ENCODE results near the gene MAP3K13. TPM values are rescaled to one million over a fixed set of nuclear protein-coding genes. Genes with fewer than 3 reads are reported as not detected.

MAP3K13 gene
- total RNA-seq, 1 experiment from 2014 or later, result 24.4 TPM

DNA sequence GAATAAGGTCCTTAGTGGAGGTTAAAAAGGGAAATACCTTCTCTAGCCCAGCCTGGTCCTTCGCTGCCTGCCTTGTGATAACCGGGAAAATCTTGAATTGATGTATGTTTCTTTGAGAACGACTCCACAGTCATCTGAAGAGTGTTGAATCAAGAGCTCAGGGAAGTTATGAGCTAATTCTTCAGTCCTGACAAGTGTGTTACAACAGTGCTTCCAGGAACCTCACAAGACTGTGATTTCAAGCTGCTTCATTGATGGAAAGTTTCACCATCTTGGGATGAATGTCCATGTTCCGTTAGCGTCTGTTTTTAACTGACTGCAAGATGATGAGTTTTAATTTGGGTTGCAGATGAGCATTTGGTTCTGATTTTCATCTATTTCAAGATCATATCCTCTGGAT lies 123.5 kb downstream of the MAP3K13 start:
- H3K4me3 ChIP-seq (ENCODE audit: low read length), result no peak overlapping the region
- no peaks in the 10 kb centered on the region for H3K4me1 ChIP-seq (ENCODE audit: insufficient read depth, low read length)
- H3K9me2 ChIP-seq (replicated peaks; ENCODE audit: low read length), result no peaks in the 10 kb centered on the region
- intact Hi-C loops (cut with micrococcal nuclease), result no loop called here
- no peaks in the 10 kb centered on the region for H4K20me1 ChIP-seq (ENCODE audit: low read length)
- DNase-seq, result no peak
- ChIA-PET POLR2A (ENCODE audit: unreplicated experiment) (no interaction called here), CTCF (interaction anchor here (1.1 kb wide), 1 partner anchor 27 kb away, joined by 4 read pairs; no protein-coding TSS in a partner anchor)
- TF ChIP-seq EZH2 (IDR thresholded peaks at IDR 0.05; ENCODE audit: low read length, unreplicated experiment) (no peak), EZH2phosphoT487 (IDR thresholded peaks at IDR 0.05; ENCODE audit: borderline replicate concordance, low read length) (no peak)
- TF ChIP-seq, protein P1, sequence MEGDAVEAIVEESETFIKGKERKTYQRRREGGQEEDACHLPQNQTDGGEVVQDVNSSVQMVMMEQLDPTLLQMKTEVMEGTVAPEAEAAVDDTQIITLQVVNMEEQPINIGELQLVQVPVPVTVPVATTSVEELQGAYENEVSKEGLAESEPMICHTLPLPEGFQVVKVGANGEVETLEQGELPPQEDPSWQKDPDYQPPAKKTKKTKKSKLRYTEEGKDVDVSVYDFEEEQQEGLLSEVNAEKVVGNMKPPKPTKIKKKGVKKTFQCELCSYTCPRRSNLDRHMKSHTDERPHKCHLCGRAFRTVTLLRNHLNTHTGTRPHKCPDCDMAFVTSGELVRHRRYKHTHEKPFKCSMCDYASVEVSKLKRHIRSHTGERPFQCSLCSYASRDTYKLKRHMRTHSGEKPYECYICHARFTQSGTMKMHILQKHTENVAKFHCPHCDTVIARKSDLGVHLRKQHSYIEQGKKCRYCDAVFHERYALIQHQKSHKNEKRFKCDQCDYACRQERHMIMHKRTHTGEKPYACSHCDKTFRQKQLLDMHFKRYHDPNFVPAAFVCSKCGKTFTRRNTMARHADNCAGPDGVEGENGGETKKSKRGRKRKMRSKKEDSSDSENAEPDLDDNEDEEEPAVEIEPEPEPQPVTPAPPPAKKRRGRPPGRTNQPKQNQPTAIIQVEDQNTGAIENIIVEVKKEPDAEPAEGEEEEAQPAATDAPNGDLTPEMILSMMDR (conservative IDR thresholded peaks at IDR 0.05; ENCODE audit: low read depth, low read length), result no peak
- no peak overlapping the region for H3K27ac ChIP-seq (ENCODE audit: low read length)
- H3K4me2 ChIP-seq (ENCODE audit: low read length), result no peak overlapping the region
- H3K9ac ChIP-seq (ENCODE audit: low read length), result no peak overlapping the region
- no peaks in the 10 kb centered on the region for H3K79me2 ChIP-seq (ENCODE audit: low read length)
- no peaks in the 10 kb centered on the region for H3F3A ChIP-seq (ENCODE audit: low read length, unreplicated experiment)
- no peaks in the 10 kb centered on the region for H3K27me3 ChIP-seq (ENCODE audit: low read length)
- peaks cover 17% of the 10 kb centered on the region; the same call in 1 of the 2 replicates for H3K36me3 ChIP-seq (ENCODE audit: low read depth, low read length)
- H3K9me3 ChIP-seq (ENCODE audit: low read length), result no peaks in the 10 kb centered on the region
- no TSS peak for BruUV-seq (replicated peaks)
- H2AFZ ChIP-seq (ENCODE audit: low read length), result no peak overlapping the region
- ATAC-seq, result no peak

DNA sequence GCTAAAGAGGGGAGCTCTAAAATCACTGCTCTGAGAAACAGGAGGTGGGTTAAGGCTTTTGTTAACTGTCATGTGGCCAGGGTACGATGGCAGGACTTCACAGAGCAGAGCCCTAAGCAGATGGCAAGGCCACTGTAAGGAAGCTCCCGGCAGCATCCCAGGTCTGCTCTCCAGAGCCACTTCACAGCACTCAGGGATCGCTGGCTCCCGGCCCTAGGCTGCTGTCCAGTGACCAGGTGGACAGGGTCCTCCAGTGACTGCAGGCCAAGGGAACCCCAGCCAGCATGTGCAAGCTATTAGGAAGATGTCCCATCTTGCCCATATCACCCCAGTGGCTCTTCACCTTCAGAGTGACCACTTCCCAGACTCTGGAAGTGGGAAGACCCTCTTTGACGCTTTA lies 125.5 kb downstream of the MAP3K13 start:
- DNase-seq (no peak), ATAC-seq (no peak)
- TF ChIP-seq, protein P1 (conservative IDR thresholded peaks at IDR 0.05; ENCODE audit: low read depth, low read length), result no peak
- no peak for TF ChIP-seq EZH2 (IDR thresholded peaks at IDR 0.05; ENCODE audit: low read length, unreplicated experiment)
- TF ChIP-seq EZH2phosphoT487 (IDR thresholded peaks at IDR 0.05; ENCODE audit: borderline replicate concordance, low read length), result no peak
- Histone ChIP-seq H3K27me3 (ENCODE audit: low read length) (no peaks in the 10 kb centered on the region), H3K79me2 (ENCODE audit: low read length) (no peaks in the 10 kb centered on the region), H3K9me3 (ENCODE audit: low read length) (no peaks in the 10 kb centered on the region), H3K4me1 (ENCODE audit: insufficient read depth, low read length) (no peaks in the 10 kb centered on the region), H3K36me3 (ENCODE audit: low read depth, low read length) (peaks cover 26% of the 10 kb centered on the region), H3K9me2 (replicated peaks; ENCODE audit: low read length) (no peaks in the 10 kb centered on the region), H3K27ac (ENCODE audit: low read length) (no peak overlapping the region), H3K4me2 (ENCODE audit: low read length) (no peak overlapping the region), H3K4me3 (ENCODE audit: low read length) (no peak overlapping the region), H4K20me1 (ENCODE audit: low read length) (no peaks in the 10 kb centered on the region), H2AFZ (ENCODE audit: low read length) (no peak overlapping the region), H3K9ac (ENCODE audit: low read length) (no peak overlapping the region), H3F3A (ENCODE audit: low read length, unreplicated experiment) (no peaks in the 10 kb centered on the region)
- POLR2A ChIA-PET (ENCODE audit: unreplicated experiment), result no interaction called here
- intact Hi-C loops (cut with micrococcal nuclease), result no loop called here
- CTCF ChIA-PET, result no interaction called here
- BruUV-seq (replicated peaks), result no TSS peak

DNA sequence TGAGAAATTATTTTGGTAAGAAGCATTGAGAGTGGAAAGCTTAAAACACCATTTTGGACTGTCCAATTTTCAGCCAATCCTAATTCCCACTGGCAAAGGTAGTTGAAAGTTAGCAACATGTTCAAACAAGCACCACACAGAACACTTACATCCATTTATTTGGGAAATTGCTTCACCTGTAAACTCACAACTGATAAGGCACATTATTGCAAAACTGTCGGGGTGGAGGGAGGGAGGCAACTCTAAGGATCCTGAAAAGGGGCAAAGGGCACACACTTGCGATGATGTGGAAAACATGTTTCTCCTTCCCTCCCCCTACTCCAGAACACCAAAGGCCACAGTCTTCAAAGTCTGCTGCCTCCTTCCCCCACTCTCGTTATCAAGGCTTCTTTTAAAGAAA lies 126.5 kb downstream of the MAP3K13 start:
- Histone ChIP-seq H3K27ac (ENCODE audit: low read length) (no peak overlapping the region), H3K9ac (ENCODE audit: low read length) (no peak overlapping the region), H2AFZ (ENCODE audit: low read length) (no peak overlapping the region), H3K4me1 (ENCODE audit: insufficient read depth, low read length) (no peaks in the 10 kb centered on the region), H3K36me3 (ENCODE audit: low read depth, low read length) (peaks cover 31% of the 10 kb centered on the region), H3K9me2 (replicated peaks; ENCODE audit: low read length) (no peaks in the 10 kb centered on the region), H4K20me1 (ENCODE audit: low read length) (no peaks in the 10 kb centered on the region), H3K4me2 (ENCODE audit: low read length) (no peak overlapping the region), H3K79me2 (ENCODE audit: low read length) (no peaks in the 10 kb centered on the region), H3K9me3 (ENCODE audit: low read length) (no peaks in the 10 kb centered on the region), H3K4me3 (ENCODE audit: low read length) (no peak overlapping the region), H3F3A (ENCODE audit: low read length, unreplicated experiment) (no peaks in the 10 kb centered on the region), H3K27me3 (ENCODE audit: low read length) (no peaks in the 10 kb centered on the region)
- CTCF ChIA-PET, result no interaction called here
- TF ChIP-seq EZH2 (IDR thresholded peaks at IDR 0.05; ENCODE audit: low read length, unreplicated experiment), result no peak
- TF ChIP-seq, protein P1 (conservative IDR thresholded peaks at IDR 0.05; ENCODE audit: low read depth, low read length), result no peak
- TF ChIP-seq EZH2phosphoT487 (IDR thresholded peaks at IDR 0.05; ENCODE audit: borderline replicate concordance, low read length), result no peak
- BruUV-seq (replicated peaks), result no TSS peak
- no peak for ATAC-seq
- POLR2A ChIA-PET (ENCODE audit: unreplicated experiment), result no interaction called here
- intact Hi-C loops (cut with micrococcal nuclease), result no loop called here
- DNase-seq, result no peak
